WTC11 (cell line): ENCODE data around the gene CRYBB1. TPM values are rescaled to one million over a fixed set of nuclear protein-coding genes. Genes with fewer than 3 reads are reported as not detected.

Source experiments
- ATAC-seq: fragments of 200-7000 bp; cut with Tn5 transposase; 2 replicates; pipeline ENCODE4 v1.10.0; 2021; ENCODE audit warnings: mild to moderate bottlenecking, moderate library complexity
- CTCF ChIA-PET: fragments of 300-600 bp; sonication (Branson Sonifier 250); formaldehyde crosslinking; loops from one replicate; lab custom pipeline; 2021; ENCODE audit warnings: antibody characterized with exemption; lab: Charles Lee
- POLR2A ChIA-PET: fragments of 350-600 bp; sonication (Branson Sonifier 250); formaldehyde crosslinking; loops from one replicate; lab custom pipeline; 2021; ENCODE audit warnings: antibody characterized with exemption; lab: Charles Lee
- DNase-seq: peaks from one replicate; pipeline ENCODE4 v3.0.0; 2021; ENCODE audit warnings: low spot score
- H3K27ac Mint-ChIP-seq: 2 replicates; pipeline ENCODE4 v1.8.0; 2021; ENCODE audit warnings: mixed read lengths
- H3K27me3 Mint-ChIP-seq: 2 replicates; pipeline ENCODE4 v1.8.0; 2021; ENCODE audit warnings: low read depth, mild to moderate bottlenecking, moderate library complexity, mixed read lengths
- H3K36me3 Mint-ChIP-seq: 2 replicates; pipeline ENCODE4 v1.8.0; 2021; ENCODE audit warnings: mixed read lengths
- H3K4me1 Mint-ChIP-seq: 2 replicates; pipeline ENCODE4 v1.8.0; 2022; ENCODE audit warnings: mixed read lengths
- H3K4me3 Mint-ChIP-seq: 2 replicates; pipeline ENCODE4 v1.8.0; 2021; ENCODE audit warnings: mild to moderate bottlenecking, moderate library complexity, mixed read lengths
- H3K9me3 Mint-ChIP-seq: 2 replicates; pipeline ENCODE4 v1.8.0; 2021; ENCODE audit warnings: mixed read lengths
- ATF6 ChIP-seq: sonication (generic); formaldehyde crosslinking; IDR thresholded peaks from 2 replicates; pipeline ENCODE4 v1.8.1; 2023; ENCODE audit warnings: mild to moderate bottlenecking, missing genetic modification reagents
- CREB1 ChIP-seq: sonication (generic); formaldehyde crosslinking; IDR thresholded peaks from 2 replicates; pipeline ENCODE4 v1.8.0; 2023; ENCODE audit warnings: mild to moderate bottlenecking, missing genetic modification reagents
- EMX1 ChIP-seq: fragments of 250-450 bp; sonication (Bioruptor Pico); IDR thresholded peaks from 2 replicates; pipeline ENCODE4 v1.8.0; 2021; ENCODE audit warnings: mild to moderate bottlenecking
- ESRRA ChIP-seq: sonication (generic); formaldehyde crosslinking; IDR thresholded peaks from 2 replicates; pipeline ENCODE4 v1.8.1; 2022; ENCODE audit warnings: mild to moderate bottlenecking, missing genetic modification reagents, borderline replicate concordance
- ETV6 ChIP-seq: sonication (generic); formaldehyde crosslinking; IDR thresholded peaks from 2 replicates; pipeline ENCODE4 v1.8.1; 2022; ENCODE audit warnings: mild to moderate bottlenecking, missing genetic modification reagents
- GRHL2 ChIP-seq: fragments of 250-450 bp; sonication (Bioruptor Pico); IDR thresholded peaks from 2 replicates; pipeline ENCODE4 v1.8.0; 2022; ENCODE audit warnings: mild to moderate bottlenecking, moderate library complexity; ENCODE audit not compliant: insufficient replicate concordance, severe bottlenecking
- SOX15 ChIP-seq: fragments of 250-450 bp; sonication (Bioruptor Pico); IDR thresholded peaks from 2 replicates; pipeline ENCODE4 v1.9.0; 2021; ENCODE audit warnings: mild to moderate bottlenecking
- TCF7 ChIP-seq: sonication (generic); formaldehyde crosslinking; IDR thresholded peaks from 2 replicates; pipeline ENCODE4 v1.8.0; 2022; ENCODE audit warnings: mild to moderate bottlenecking, low read depth, missing genetic modification reagents, moderate library complexity
- ZNF317 ChIP-seq: sonication (generic); formaldehyde crosslinking; IDR thresholded peaks from 2 replicates; pipeline ENCODE4 v1.8.1; 2023; ENCODE audit warnings: low read depth, mild to moderate bottlenecking, moderate library complexity, missing genetic modification reagents, borderline replicate concordance
- ZNF396 ChIP-seq: fragments of 250-450 bp; sonication (Bioruptor Pico); IDR thresholded peaks from 2 replicates; pipeline ENCODE4 v1.8.0; 2021; ENCODE audit warnings: mild to moderate bottlenecking, moderate library complexity, borderline replicate concordance
- ZSCAN18 ChIP-seq: fragments of 250-450 bp; sonication (Bioruptor Pico); IDR thresholded peaks from 2 replicates; pipeline ENCODE4 v2.1.2; 2022; ENCODE audit warnings: mild to moderate bottlenecking, moderate library complexity
- total RNA-seq: library from RNA; stranded (reverse); gene quantifications from 3 replicates; pipeline ENCODE4 v1.2.3, GENCODE V29; 2021
- TF ChIP-seq, protein P1 (sequence below): sonication (generic); formaldehyde crosslinking; IDR thresholded peaks from 2 replicates; pipeline ENCODE4 v1.8.1; 2023; ENCODE audit warnings: mild to moderate bottlenecking, missing genetic modification reagents, moderate library complexity
- TF ChIP-seq, protein P2 (sequence below): sonication (generic); formaldehyde crosslinking; IDR thresholded peaks from 2 replicates; pipeline ENCODE4 v1.8.1; 2023; ENCODE audit warnings: mild to moderate bottlenecking, moderate library complexity, missing genetic modification reagents
- TF ChIP-seq, protein P3 (sequence below): sonication (generic); formaldehyde crosslinking; IDR thresholded peaks from 2 replicates; pipeline ENCODE4 v1.8.0; 2022; ENCODE audit warnings: mild to moderate bottlenecking, missing genetic modification reagents
- TF ChIP-seq, protein P4 (sequence below): sonication (generic); formaldehyde crosslinking; conservative IDR thresholded peaks from 2 replicates; pipeline ENCODE4 v1.8.1; 2023; ENCODE audit warnings: mild to moderate bottlenecking, low read depth, missing genetic modification reagents, moderate library complexity
- TF ChIP-seq, protein P5 (sequence below): sonication (generic); formaldehyde crosslinking; IDR thresholded peaks from 2 replicates; pipeline ENCODE4 v1.8.1; 2022; ENCODE audit warnings: missing genetic modification reagents, borderline replicate concordance
- TF ChIP-seq, protein P6 (sequence below): fragments of 250-450 bp; sonication (Bioruptor Pico); IDR thresholded peaks from 2 replicates; pipeline ENCODE4 v1.8.0; 2021; ENCODE audit warnings: mild to moderate bottlenecking

The CRYBB1 gene
- total RNA-seq, 1 experiment from 2014 or later: 4.0 TPM

DNA sequence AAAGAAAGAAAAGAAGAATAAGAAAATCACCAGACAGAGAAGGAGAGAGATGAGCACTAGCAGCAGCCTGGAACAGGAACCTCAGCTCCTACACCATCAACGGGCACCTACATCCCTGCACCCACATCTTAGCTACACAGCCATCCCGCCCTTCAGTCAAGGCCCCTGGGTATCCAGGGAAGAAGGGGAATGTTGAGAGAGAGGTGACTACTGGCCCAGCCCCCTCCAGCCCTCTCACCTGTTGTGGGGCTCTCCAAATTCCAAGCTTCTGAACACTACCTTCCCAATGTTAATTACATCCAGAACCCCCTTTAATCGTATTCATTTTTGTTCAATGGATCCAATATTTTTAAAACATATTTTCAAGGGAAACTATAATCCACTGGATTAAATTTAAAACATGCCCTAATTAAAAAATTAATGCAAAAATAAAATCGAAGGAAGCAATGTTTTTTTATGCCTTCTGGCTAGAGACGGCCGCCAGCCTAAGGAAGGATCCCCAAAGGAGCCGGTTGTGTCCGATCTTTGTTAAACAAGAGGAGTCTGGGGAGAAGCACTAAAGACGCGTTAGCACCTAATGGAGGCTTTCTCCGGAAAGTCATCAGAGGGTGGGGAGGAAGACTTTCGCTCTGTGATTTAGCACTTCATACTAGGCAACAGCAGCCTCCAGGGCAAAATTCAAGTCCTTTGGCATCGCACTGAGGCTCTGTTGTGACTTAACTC is 37.4 kb downstream of the CRYBB1 start:
- TF ChIP-seq ZNF317: 0 out of 2 replicates have a peak, but pooled peaks have one; percentile 39
- TF ChIP-seq, protein P1, sequence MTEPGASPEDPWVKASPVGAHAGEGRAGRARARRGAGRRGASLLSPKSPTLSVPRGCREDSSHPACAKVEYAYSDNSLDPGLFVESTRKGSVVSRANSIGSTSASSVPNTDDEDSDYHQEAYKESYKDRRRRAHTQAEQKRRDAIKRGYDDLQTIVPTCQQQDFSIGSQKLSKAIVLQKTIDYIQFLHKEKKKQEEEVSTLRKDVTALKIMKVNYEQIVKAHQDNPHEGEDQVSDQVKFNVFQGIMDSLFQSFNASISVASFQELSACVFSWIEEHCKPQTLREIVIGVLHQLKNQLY (CRISPR knock-in tag): no peak
- Mint-ChIP-seq H3K36me3 (peaks cover 26% of the 10 kb centered on the region), H3K4me1 (peaks cover 72% of the 10 kb centered on the region), H3K9me3 (no peaks in the 10 kb centered on the region), H3K27me3 (no peaks in the 10 kb centered on the region), H3K4me3 (peak overlapping the region; percentile 32), H3K27ac (peak overlapping the region; percentile 95)
- ChIA-PET CTCF (interaction anchor here (0.5 to 0.9 kb wide), 3 partner anchors 9 to 63 kb away, joined by 3 read pairs; partner anchors contain the start of gene TPST2), POLR2A (interaction anchor here (0.6 to 1.2 kb wide), 3 partner anchors 9 to 47 kb away, joined by 3 read pairs; no protein-coding TSS in a partner anchor)
- ATAC-seq: peak; percentile 73
- DNase-seq: no peak

- TF ChIP-seq ZNF396: no peak
- no peak for TF ChIP-seq CREB1
- TF ChIP-seq, protein P2, sequence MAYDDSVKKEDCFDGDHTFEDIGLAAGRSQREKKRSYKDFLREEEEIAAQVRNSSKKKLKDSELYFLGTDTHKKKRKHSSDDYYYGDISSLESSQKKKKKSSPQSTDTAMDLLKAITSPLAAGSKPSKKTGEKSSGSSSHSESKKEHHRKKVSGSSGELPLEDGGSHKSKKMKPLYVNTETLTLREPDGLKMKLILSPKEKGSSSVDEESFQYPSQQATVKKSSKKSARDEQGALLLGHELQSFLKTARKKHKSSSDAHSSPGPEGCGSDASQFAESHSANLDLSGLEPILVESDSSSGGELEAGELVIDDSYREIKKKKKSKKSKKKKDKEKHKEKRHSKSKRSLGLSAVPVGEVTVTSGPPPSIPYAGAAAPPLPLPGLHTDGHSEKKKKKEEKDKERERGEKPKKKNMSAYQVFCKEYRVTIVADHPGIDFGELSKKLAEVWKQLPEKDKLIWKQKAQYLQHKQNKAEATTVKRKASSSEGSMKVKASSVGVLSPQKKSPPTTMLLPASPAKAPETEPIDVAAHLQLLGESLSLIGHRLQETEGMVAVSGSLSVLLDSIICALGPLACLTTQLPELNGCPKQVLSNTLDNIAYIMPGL (CRISPR knock-in tag): no peak
- TF ChIP-seq, all 79 proteins: peak for 0
- Mint-ChIP-seq H3K27me3 (no peaks in the 10 kb centered on the region), H3K9me3 (no peaks in the 10 kb centered on the region), H3K36me3 (peaks cover 26% of the 10 kb centered on the region), H3K4me3 (peak overlapping the region; percentile 23; the same call in 1 of the 2 replicates), H3K4me1 (peaks cover 72% of the 10 kb centered on the region), H3K27ac (peak overlapping the region; percentile 95; the same call in 1 of the 2 replicates)
- DNase-seq (no peak), ATAC-seq (peak; percentile 27)
- POLR2A ChIA-PET: interaction anchor here (0.6 to 1.2 kb wide), 3 partner anchors 10 to 63 kb away, joined by 3 read pairs; no protein-coding TSS in a partner anchor
- CTCF ChIA-PET: interaction anchor here (0.9 kb wide), 1 partner anchor 64 kb away, joined by 3 read pairs; no protein-coding TSS in a partner anchor
These were observed 38.4 kb downstream of the CRYBB1 start for GRCh38 chr22:26579331-26579886.

GRCh38 chr22:26577081-26577480 is 40.7 kb downstream of the CRYBB1 start:
- H3K36me3 Mint-ChIP-seq: peaks cover 17% of the 10 kb centered on the region
- CTCF ChIA-PET: interaction anchor here (0.7 kb wide), 1 partner anchor 1585 kb away, joined by 3 read pairs; no protein-coding TSS in a partner anchor
- POLR2A ChIA-PET: interaction anchor here (0.6 kb wide), 1 partner anchor 25 kb away, joined by 6 read pairs; no protein-coding TSS in a partner anchor
- H3K27ac Mint-ChIP-seq: no peak overlapping the region
- H3K4me3 Mint-ChIP-seq: no peak overlapping the region
- H3K27me3 Mint-ChIP-seq: no peaks in the 10 kb centered on the region
- no peak for ATAC-seq
- no peaks in the 10 kb centered on the region for H3K9me3 Mint-ChIP-seq
- no peak for DNase-seq
- peaks cover 80% of the 10 kb centered on the region for H3K4me1 Mint-ChIP-seq
- TF ChIP-seq GRHL2 (CRISPR knock-in tag) (no peak), ETV6 (CRISPR knock-in tag) (no peak), ATF6 (no peak), ESRRA (no peak), TCF7 (CRISPR knock-in tag) (no peak), EMX1 (CRISPR knock-in tag) (no peak), SOX15 (CRISPR knock-in tag) (no peak), ZSCAN18 (CRISPR knock-in tag) (no peak)
- TF ChIP-seq, protein P3, sequence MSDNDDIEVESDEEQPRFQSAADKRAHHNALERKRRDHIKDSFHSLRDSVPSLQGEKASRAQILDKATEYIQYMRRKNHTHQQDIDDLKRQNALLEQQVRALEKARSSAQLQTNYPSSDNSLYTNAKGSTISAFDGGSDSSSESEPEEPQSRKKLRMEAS: no peak
- TF ChIP-seq, protein P4, sequence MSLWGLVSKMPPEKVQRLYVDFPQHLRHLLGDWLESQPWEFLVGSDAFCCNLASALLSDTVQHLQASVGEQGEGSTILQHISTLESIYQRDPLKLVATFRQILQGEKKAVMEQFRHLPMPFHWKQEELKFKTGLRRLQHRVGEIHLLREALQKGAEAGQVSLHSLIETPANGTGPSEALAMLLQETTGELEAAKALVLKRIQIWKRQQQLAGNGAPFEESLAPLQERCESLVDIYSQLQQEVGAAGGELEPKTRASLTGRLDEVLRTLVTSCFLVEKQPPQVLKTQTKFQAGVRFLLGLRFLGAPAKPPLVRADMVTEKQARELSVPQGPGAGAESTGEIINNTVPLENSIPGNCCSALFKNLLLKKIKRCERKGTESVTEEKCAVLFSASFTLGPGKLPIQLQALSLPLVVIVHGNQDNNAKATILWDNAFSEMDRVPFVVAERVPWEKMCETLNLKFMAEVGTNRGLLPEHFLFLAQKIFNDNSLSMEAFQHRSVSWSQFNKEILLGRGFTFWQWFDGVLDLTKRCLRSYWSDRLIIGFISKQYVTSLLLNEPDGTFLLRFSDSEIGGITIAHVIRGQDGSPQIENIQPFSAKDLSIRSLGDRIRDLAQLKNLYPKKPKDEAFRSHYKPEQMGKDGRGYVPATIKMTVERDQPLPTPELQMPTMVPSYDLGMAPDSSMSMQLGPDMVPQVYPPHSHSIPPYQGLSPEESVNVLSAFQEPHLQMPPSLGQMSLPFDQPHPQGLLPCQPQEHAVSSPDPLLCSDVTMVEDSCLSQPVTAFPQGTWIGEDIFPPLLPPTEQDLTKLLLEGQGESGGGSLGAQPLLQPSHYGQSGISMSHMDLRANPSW (CRISPR knock-in tag): no peak
- TF ChIP-seq, protein P5, sequence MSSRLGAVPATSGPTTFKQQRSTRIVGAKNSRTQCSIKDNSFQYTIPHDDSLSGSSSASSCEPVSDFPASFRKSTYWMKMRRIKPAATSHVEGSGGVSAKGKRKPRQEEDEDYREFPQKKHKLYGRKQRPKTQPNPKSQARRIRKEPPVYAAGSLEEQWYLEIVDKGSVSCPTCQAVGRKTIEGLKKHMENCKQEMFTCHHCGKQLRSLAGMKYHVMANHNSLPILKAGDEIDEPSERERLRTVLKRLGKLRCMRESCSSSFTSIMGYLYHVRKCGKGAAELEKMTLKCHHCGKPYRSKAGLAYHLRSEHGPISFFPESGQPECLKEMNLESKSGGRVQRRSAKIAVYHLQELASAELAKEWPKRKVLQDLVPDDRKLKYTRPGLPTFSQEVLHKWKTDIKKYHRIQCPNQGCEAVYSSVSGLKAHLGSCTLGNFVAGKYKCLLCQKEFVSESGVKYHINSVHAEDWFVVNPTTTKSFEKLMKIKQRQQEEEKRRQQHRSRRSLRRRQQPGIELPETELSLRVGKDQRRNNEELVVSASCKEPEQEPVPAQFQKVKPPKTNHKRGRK: no peak
- TF ChIP-seq, protein P6, sequence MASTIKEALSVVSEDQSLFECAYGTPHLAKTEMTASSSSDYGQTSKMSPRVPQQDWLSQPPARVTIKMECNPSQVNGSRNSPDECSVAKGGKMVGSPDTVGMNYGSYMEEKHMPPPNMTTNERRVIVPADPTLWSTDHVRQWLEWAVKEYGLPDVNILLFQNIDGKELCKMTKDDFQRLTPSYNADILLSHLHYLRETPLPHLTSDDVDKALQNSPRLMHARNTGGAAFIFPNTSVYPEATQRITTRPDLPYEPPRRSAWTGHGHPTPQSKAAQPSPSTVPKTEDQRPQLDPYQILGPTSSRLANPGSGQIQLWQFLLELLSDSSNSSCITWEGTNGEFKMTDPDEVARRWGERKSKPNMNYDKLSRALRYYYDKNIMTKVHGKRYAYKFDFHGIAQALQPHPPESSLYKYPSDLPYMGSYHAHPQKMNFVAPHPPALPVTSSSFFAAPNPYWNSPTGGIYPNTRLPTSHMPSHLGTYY (CRISPR knock-in tag): no peak
